Adipose tissue (tissue), 3 donors: ENCODE measurements around the gene GATA2. TPM values are rescaled to one million over a fixed set of nuclear protein-coding genes. Genes with fewer than 3 reads are reported as not detected.

Source experiments
- H3K27ac ChIP-seq: one replicate; pipeline ENCODE4 v1.5.1; 2013; ENCODE audit warnings: low read depth, low read length
- WGBS, 3 donors: extraction: QIAGEN DNeasy Blood & Tissue Kit; methylation state at CpG; one replicate each; pipeline ENCODE4 v1.1.7; 2013; 5-methylcytosine and 5-hydroxymethylcytosine counted together
- polyA plus RNA-seq, 3 donors: library from polyadenylated mRNA; stranded (reverse); fragments of 200-250 nt; gene quantifications; one replicate each; pipeline ENCODE4 v1.2.3, GENCODE V29; 2013
- donor health status: healthy with polysubstance abuse.
- donor health status: Bipolar disorder and iron deficiency.
- donor health status: healthy.

The GATA2 gene
- polyA plus RNA-seq, 3 donors, result 6.4 to 26.3 (median 14.3) TPM

DNA sequence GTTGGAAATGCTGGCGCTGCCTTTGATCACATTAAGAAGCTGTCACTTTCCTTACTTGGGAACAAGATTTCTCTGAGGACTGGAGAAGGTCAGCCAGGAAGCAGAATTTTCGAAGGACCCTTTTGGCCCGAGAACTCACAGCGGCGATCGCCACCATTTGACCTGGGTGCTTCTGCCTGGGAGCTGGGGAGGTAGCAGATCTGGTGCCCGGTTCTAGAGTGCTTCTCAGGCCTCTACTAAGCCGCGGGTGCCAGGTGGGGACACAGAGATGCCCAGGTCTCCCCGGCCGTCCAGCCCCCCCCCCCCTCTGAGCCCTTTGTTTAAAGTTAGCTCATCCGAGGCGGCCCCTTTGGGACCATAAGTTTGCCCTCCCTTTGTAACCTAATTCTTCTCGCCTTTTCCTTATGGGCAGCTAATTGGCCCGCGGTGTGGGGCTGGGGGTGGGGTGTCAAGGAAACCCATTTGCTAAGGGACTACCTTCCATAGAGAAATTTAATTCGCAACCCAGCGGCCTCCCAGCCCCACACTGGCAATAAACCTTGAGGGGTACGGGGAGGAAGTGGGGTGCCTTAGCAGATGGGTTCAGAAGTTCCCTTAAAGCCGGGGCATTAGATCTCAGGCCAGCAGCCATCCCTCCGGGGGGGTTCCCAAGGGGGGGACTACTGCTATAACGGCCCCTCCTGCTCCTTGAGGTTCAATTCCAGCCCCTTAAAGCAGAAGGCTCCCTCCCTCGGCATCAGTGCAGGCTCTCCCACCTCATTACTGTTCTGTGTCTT lies 1.9 kb downstream of the GATA2 start:
- WGBS, 3 donors, result 19 to 22% (median 21%) methylated on average over 23 of the region's 23 CpGs
- no peak overlapping the region for H3K27ac ChIP-seq

DNA sequence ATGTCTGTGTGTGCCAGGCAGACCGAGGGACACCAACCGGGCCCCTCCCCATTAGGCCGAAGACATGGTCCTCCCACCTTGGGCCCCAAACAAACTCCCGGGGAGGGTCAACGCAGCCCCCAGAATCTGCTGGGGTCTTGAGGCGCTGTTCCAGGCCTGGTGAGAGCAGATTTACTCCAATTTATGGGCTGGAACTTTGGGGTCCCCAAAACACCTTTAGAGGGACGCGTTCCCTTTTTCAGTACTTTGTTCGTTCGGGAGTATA lies 2.4 kb downstream of the GATA2 start:
- WGBS, 3 donors, result 14 to 32% (median 16%) methylated on average over 10 of the region's 10 CpGs
- no peak overlapping the region for H3K27ac ChIP-seq

DNA sequence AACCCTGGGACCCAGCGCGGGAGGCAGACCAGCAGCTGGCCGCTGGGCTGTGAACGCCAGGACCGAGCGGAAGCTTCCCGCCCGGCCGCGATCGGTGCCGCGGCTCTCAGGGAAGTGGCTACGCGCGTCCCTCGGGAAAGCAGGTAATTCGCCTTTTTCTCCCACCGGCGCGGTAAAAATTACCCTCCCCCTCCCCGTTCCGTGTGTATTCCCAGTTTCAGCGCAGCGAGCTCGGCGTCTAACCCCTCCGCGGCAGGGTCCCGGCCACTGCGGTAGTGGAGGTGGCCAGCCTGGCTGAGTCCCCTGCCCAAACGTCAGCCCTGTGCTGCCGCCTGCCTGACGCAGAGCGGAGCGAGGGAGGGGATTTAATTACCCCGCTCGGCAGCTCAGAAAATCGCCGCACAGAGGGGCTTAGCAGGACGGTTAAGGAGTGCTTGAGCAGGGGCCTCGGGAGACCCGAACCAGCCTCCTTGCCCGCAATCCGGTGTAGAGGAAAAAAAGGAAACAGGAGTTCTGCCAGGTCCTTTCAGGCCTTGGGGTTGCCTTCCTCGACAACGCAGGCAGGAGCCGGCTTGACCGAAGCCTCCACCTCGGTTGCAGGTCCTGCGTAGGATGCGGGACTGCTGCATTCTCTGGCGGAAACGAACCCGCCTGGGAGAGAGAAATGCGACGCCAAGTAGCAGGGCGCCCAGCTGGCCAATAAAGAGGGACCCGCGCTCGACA lies 2.9 kb downstream of the GATA2 start:
- no peak overlapping the region for H3K27ac ChIP-seq
- 3% methylated on average over 61 of the region's 61 CpGs for WGBS, 3 donors

DNA sequence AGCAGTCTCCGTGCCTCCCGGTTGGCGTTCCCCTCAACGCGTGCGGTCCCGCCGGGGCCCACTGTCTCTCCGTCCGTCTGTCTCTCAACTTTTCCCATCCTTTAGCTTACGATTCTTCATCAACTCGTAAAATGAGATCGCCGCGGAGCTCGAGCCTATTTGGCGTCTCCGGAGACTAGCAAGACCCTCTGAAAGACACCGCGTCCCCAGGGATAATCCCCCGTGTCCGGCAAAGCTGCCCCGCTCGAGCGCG lies 3.4 kb downstream of the GATA2 start:
- 1 to 2% (median 1%) methylated on average over 26 of the region's 26 CpGs for WGBS, 3 donors
- H3K27ac ChIP-seq, result no peak overlapping the region

DNA sequence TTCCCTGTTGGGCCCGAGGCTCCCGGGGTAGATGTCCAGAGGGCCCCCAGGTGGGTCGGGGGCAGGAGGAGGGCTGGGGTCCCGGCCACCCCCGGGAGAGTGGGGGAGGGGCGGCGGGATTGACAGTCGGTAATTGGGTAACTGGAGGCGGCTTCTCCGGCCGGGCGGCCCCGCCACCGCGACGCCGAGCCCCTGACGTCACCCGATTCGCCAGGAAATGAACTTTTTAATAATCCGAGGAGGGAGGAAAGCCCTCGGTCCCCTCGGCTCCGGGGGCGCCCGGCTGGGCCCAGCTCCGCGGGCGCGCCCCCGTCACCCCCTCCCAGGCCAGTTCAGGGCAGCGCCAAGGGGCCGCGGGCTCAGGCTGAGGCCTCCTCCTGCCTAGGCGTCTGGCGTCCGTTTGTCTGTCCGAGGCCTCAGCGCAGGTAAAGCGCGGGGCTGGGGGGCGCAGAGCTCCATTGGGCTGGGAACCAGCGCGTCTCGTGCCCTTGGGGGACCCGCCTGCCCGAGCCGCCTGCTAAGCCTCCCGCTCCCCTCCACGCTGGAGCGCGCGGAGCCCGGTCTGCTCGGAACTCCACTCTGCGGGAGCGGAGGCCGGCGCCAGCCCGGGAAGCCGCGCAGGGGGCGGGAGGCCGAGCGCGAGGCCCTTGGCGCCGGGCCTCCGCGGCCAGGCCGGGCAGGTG lies 3.9 kb downstream of the GATA2 start:
- WGBS, 3 donors, result 1% methylated on average over 59 to 71 of the region's 71 CpGs
- no peak overlapping the region for H3K27ac ChIP-seq

DNA sequence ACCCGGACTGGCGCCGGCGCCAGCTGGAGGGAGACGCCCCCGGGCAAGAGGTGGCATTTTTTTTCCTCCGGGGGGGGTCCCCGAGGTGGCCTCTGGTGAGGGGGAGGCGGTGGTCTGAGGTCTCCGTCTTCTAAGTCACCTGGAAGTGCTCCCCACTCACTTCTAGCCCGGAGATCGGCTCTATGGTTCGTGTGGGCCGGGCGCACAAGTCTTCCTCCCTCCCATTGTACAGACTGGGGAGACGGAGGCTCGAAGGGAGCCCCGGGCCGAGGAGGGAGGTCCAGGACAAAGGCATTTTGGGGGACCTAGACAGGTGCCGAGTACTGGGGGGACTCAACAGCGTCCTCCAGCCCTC lies 4.4 kb downstream of the GATA2 start:
- H3K27ac ChIP-seq, result no peak overlapping the region
- WGBS, 3 donors, result 1 to 2% (median 1%) methylated on average over 20 to 21 of the region's 21 CpGs

DNA sequence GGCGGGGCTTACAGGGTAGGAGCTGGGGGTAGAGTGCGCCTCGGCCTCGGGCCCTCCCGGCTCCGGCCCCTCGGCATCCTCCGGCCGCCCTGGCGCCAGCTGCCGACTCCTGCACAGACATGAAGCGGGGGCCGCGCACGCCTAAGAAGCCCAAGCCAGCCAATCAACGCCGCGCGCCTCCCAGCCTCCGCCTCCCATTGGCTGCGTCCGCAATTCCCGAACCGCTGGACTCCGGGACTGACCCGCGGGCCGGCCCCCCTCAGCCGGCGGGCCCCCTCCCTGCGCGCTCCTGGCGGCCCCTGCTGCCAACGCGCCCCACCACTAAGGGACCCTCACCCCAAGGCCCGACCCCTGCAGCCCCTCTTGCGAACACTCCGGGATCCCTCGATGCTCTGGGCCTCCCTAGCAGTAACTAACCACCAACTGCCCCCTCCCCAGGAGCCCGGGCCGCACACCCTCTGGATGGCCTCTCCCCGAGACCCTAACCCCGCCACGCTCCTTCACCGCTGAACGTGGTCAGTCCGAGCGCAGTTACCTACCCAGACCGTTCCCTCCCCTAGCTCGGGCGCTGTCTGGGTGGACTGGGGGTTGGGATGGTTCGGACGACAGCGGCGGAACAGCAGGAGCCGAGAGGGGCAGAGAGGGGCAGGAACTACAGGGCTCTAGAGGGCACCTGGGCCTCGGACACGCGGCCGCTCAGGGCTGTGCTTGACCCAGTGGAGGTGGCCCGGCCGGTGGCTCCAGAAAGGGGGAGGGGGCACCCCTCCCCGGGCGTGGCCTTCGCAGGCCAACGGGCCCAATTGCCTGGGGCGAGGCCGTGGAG lies 5.0 kb downstream of the GATA2 start:
- WGBS, 3 donors, result 2 to 3% (median 2%) methylated on average over 49 to 68 of the region's 68 CpGs
- H3K27ac ChIP-seq, result no peak overlapping the region

DNA sequence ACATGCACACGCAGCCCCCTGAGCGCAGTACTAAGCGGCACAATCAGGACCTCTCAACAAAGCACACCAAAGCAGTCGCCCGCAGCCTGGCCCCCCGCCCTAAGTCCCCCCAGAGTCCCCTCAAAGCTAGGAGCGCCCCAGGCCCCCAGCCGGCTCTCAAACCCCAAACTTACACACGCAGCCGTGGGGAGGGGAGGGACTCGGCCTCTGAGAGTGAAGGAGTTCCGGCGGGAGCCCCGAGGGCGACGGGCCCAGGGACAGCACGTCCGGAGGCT lies 5.5 kb downstream of the GATA2 start:
- 0 to 2% (median 1%) methylated on average over 17 to 18 of the region's 18 CpGs for WGBS, 3 donors
- no peak overlapping the region for H3K27ac ChIP-seq

DNA sequence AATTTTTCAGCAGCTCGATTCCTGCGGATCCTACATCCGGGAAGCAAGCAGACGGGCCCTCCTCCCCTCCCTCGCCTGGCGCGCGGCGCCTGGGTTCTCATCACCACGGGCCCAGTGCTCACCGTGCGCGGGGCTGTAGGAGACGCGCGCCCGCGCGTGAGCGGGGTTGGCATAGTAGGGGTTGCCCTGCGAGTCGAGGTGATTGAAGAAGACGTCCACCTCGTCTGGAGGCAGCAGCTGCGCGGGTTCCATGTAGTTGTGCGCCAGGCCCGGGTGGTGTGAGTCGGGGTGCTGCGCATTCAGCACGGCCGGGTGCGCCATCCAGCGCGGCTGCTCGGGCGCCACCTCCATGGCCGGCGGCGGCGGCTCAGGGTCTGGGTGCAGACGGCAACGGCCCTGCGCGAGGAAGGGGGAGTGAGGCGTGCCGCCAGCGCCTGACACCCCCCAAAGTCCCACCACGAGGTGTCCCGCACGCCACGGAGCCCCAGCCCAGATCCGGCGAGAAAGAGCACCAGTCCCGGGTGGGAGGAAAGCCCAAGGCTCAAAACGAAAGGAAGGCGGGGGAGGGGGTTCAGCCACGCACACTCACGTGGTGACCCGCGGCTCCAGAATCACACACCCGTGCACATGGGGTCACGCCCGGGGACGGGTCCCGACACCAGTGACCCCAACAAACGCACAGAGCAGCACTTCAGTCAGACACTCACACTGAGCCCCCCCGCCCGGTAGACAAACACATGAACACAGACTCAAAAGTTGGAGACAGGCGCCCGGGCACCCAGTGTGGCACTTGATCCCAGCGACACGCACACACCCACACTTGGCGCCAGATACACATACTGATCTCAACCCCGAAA lies 6.1 kb downstream of the GATA2 start:
- 3 to 4% (median 3%) methylated on average over 72 to 75 of the region's 75 CpGs for WGBS, 3 donors
- no peak overlapping the region for H3K27ac ChIP-seq

DNA sequence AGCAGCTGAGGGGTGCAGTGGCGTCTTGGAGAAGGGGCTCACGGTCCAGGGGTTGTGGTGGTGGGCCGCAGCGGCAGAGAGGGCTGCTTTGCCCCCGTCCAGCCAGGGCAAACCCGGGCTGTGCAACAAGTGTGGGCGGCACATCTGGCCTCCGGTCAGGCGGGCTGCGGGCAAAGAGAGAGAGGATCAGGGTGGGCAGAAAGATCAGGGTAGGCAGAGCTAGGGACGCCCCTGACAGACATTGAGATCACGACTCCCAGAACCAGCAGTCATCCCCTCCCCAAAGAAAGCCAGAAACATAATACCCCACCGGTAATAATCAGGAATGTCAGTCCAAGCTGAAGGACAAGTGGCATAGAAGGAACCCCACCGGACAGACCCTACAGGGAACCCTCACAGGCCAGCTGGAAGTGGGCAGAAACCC lies 6.8 kb downstream of the GATA2 start:
- H3K27ac ChIP-seq, result no peak overlapping the region
- WGBS, 3 donors, result 29 to 44% (median 32%) methylated on average over 14 of the region's 14 CpGs

DNA sequence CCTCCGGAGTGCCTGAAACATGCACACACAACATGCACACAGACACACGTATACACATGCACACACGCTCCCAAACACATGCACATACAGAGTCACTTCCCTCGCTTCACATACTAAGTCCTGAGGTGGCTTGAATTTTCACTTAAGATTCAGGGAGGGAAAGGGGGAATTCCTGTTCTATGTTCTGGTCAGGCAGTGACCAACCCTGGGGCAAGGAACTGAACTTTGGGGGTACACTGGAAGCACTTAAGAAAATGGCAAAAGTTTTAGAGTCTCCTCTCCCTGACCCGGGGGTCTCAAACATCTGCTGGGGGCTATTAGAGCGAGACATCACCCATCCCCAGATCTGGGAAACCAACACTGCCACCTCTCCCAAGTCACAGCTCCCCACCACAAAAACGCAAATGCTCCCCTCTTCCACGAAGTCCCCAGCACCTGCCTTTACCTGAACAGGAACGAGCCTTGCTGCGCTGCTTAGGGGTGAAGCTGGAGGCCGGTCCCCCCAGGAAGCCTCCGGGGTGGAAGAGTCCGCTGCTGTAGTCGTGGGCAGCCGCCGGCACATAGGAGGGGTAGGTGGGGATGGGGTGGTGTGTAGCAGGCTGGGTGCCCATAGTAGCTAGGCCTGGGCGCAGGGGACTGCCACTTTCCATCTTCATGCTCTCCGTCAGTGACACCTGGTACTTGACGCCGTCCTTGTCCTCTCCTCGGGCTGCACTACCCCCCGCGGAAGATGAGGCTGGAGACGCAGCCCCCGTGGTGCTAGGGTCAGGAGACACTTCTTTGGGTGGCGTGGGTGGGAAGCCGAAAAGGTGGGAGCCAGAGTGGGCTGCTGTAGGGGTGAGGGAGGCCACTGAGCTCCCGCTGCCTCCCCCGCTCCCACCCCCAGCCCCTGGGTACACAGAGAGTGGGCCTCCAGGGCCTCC lies 7.5 kb downstream of the GATA2 start:
- 45 to 56% (median 52%) methylated on average over 29 of the region's 29 CpGs for WGBS, 3 donors
- no peak overlapping the region for H3K27ac ChIP-seq

DNA sequence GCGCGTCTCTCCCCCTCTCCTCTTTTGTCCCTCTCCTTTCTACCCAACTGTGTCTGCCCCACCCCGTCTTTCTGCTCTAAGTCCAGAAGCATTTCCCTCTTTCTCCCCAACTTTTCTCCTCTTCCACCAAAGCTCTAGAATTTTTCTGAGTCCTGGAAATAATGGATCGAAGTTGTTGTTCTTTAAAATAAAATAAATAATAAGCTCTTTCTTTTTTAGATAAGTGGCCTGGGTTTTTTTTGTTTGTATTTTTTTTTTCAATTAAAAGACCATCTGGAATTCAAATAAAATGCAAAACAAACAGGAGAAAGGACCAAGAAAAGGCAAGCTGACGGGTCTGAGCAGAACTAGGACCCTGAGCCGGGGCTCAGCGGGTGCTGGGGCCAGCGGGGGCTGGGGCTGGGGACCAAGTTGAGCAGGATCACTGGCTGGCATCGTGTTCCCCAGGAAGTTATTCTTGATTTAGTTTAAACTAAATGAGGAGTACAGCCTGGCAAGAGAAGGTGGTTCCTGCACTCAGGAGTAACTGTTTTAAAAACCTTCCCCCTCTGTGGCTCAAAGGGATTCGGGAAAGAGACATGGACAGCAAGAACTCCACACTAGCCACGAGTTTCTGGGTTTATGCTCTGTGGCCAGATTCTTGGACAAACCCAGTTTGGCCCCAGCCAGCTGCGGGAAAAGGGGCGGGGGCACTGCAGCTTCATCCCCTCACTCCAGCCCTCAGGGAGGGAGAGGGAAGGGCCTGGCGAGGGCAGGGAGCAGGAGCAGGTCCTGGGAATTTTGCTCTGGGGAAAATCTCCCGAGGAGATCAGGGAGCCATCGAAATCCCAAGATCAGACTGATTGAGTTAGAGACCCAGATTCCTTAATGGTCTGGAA lies 8.4 kb downstream of the GATA2 start:
- WGBS, 3 donors, result 27 to 59% (median 34%) methylated on average over 16 of the region's 16 CpGs
- H3K27ac ChIP-seq, result no peak overlapping the region

DNA sequence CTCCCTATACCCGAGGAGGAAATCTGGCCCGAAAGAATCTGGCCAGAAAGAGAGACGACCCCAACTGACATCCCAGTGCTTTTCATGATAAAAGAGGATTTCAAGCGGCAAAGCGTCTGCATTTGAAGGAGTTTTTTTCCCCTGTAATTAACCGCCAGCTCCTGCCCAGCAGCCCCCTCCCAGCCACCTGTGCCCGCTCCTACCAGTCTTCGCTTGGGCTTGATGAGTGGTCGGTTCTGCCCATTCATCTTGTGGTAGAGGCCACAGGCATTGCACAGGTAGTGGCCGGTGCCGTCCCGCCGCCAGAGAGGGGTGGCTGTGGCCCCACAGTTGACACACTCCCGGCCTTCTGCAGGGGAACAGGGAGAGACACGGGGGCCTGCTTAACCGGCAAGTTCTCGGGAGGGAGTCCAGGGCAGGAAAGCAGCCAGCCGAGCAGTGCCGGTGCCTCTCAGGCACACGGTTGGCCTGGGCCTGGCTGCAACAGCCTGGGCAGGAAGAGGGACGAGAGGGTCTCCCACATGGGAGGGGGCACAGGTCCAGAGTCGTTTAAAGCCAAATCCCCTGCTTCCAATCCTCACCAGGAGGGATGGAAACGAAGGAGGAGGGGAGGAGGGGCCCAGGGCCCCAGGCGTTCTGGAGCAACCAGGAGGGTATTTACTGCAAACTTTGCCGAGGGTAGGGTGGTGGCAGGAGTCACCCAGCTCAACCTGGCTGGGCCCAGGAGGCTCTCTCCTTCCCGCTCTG lies 9.2 kb downstream of the GATA2 start:
- whole genome bisulfite sequencing, 3 donors, result 14 to 42% (median 31%) methylated on average over 26 of the region's 26 CpGs
- no peak overlapping the region for H3K27ac ChIP-seq

DNA sequence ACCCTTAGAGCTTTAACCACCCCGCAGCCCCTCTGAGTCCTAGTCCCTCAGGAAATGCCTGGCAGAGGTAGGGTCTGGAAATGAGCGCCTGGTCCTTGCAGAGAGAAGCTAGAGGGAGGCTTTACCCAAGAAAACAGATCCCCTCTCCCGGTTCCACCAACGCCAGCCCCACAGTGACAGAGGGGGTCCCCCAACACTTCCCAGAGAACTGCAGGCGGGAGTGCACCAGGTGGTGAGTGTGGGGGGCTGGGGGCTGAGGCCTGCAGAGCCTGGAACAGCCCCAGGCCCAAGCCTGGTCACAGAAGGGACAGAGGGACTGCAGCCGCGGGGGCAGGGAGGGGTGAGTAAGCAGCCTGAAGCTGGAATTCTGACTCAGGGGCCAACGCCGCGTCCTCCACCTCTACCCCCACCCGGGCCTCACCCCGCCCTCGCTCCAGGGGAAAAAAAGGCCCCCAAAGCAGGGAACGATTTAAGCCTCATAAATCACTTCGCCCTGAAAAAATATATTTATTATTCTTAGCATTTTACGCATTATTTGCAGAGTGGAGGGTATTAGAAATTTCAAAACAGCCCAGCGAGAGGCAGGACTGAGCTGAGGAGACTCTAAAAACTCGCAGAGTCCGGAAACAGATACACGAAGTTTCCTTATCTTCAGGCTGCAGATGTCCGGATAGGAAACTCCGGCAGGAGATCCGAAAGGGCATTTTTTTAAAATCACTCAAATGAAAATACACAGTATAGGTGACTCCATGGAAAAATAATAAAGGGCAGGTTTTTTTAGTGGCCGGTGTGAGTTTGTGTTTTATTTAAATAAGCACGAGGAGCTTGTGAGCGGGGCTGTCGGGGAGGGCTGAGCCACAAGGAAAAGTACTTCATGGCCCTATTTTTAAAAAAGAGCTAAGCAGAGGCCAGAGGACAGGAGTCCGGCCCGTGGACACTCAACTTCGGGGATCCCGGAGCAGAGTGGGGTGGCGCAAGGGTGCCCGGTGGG lies 10.0 kb downstream of the GATA2 start:
- no peak overlapping the region for H3K27ac ChIP-seq
- WGBS, 3 donors, result 13 to 41% (median 15%) methylated on average over 33 of the region's 33 CpGs

DNA sequence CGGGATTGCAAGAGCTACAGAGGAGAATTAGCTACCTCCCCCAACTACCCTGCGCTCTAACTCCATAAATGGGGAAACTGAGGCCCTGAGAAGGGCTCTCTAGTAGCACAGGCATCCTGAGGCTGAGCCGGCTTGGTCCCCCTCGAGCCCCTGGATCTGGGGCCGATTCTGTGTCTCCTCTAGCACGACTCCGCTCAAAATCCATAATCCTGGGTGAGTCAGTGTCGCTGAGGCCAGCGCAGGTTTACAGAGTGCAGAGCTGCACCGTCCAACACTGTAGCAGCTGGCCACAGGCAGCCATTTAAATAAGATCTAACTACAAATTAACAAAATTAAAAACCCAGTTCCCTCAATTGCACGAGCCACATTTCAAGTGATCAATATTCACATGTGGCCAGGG lies 10.8 kb downstream of the GATA2 start:
- H3K27ac ChIP-seq, result no peak overlapping the region
- 61 to 62% (median 62%) methylated on average over 11 of the region's 11 CpGs for WGBS, 3 donors
